ENCODE results near the gene RFX2. TPM values are rescaled to one million over a fixed set of nuclear protein-coding genes. Genes with fewer than 3 reads are reported as not detected.

Gene RFX2
- total RNA-seq, 1 experiment from 2014 or later = 10.5 TPM

- H3F3A ChIP-seq (ENCODE audit: low read length, unreplicated experiment) = no peaks in the 10 kb centered on the region
- no peaks in the 10 kb centered on the region for H3K27me3 ChIP-seq (ENCODE audit: low read length)
- H2AFZ ChIP-seq (ENCODE audit: low read length) = no peak overlapping the region
- DNase-seq (no peak), ATAC-seq (no peak)
- TF ChIP-seq CTCF (conservative IDR thresholded peaks at IDR 0.05; ENCODE audit: low read depth, low read length) = no peak
- no peak for TF ChIP-seq EZH2phosphoT487 (IDR thresholded peaks at IDR 0.05; ENCODE audit: borderline replicate concordance, low read length)
- TF ChIP-seq EZH2 (IDR thresholded peaks at IDR 0.05; ENCODE audit: low read length, unreplicated experiment) = no peak
- BruUV-seq (replicated peaks) = no TSS peak
- no peaks in the 10 kb centered on the region for H3K79me2 ChIP-seq (ENCODE audit: low read length)
- intact Hi-C loops (cut with micrococcal nuclease) = no loop called here
- H3K4me3 ChIP-seq (ENCODE audit: low read length) = no peak overlapping the region
- POLR2A ChIA-PET (ENCODE audit: unreplicated experiment) = no interaction called here
- peak overlapping the region; percentile 52 for H3K4me2 ChIP-seq (ENCODE audit: low read length)
- H3K4me1 ChIP-seq (ENCODE audit: insufficient read depth, low read length) = peaks cover 16% of the 10 kb centered on the region
- H4K20me1 ChIP-seq (ENCODE audit: low read length) = no peaks in the 10 kb centered on the region
- no peaks in the 10 kb centered on the region for H3K36me3 ChIP-seq (ENCODE audit: low read depth, low read length)
- H3K27ac ChIP-seq (ENCODE audit: low read length) = no peak overlapping the region
- CTCF ChIA-PET = interaction anchor here (1.0 kb wide), 1 partner anchor 29 kb away, joined by 4 read pairs; no protein-coding TSS in a partner anchor
- no peaks in the 10 kb centered on the region for H3K9me2 ChIP-seq (replicated peaks; ENCODE audit: low read length)
- no peaks in the 10 kb centered on the region for H3K9me3 ChIP-seq (ENCODE audit: low read length)
- H3K9ac ChIP-seq (ENCODE audit: low read length) = no peak overlapping the region
These were observed 117.1 kb downstream of the RFX2 start for GRCh38 chr19:5993201-5993600.

- no peaks in the 10 kb centered on the region for H3K9me2 ChIP-seq (replicated peaks; ENCODE audit: low read length)
- H3K9me3 ChIP-seq (ENCODE audit: low read length) = no peaks in the 10 kb centered on the region
- no TSS peak for BruUV-seq (replicated peaks)
- no peaks in the 10 kb centered on the region for H3F3A ChIP-seq (ENCODE audit: low read length, unreplicated experiment)
- CTCF ChIA-PET = no interaction called here
- H3K27ac ChIP-seq (ENCODE audit: low read length) = no peak overlapping the region
- no peaks in the 10 kb centered on the region for H3K36me3 ChIP-seq (ENCODE audit: low read depth, low read length)
- POLR2A ChIA-PET (ENCODE audit: unreplicated experiment) = no interaction called here
- H2AFZ ChIP-seq (ENCODE audit: low read length) = no peak overlapping the region
- H3K4me1 ChIP-seq (ENCODE audit: insufficient read depth, low read length) = peaks cover 17% of the 10 kb centered on the region
- no peaks in the 10 kb centered on the region for H3K27me3 ChIP-seq (ENCODE audit: low read length)
- H3K4me3 ChIP-seq (ENCODE audit: low read length) = no peak overlapping the region
- DNase-seq (no peak), ATAC-seq (no peak)
- intact Hi-C loops (cut with micrococcal nuclease) = no loop called here
- TF ChIP-seq CTCF (conservative IDR thresholded peaks at IDR 0.05; ENCODE audit: low read depth, low read length) = no peak
- no peak for TF ChIP-seq EZH2phosphoT487 (IDR thresholded peaks at IDR 0.05; ENCODE audit: borderline replicate concordance, low read length)
- TF ChIP-seq EZH2 (IDR thresholded peaks at IDR 0.05; ENCODE audit: low read length, unreplicated experiment) = no peak
- no peaks in the 10 kb centered on the region for H3K79me2 ChIP-seq (ENCODE audit: low read length)
- no peak overlapping the region for H3K4me2 ChIP-seq (ENCODE audit: low read length)
- no peaks in the 10 kb centered on the region for H4K20me1 ChIP-seq (ENCODE audit: low read length)
- H3K9ac ChIP-seq (ENCODE audit: low read length) = no peak overlapping the region
These were observed 117.5 kb downstream of the RFX2 start for GRCh38 chr19:5992756-5993155.

- ATAC-seq (no peak), DNase-seq (no peak)
- Histone ChIP-seq H4K20me1 (ENCODE audit: low read length) (no peaks in the 10 kb centered on the region), H3F3A (ENCODE audit: low read length, unreplicated experiment) (no peaks in the 10 kb centered on the region), H2AFZ (ENCODE audit: low read length) (no peak overlapping the region), H3K9ac (ENCODE audit: low read length) (no peak overlapping the region), H3K9me2 (replicated peaks; ENCODE audit: low read length) (no peaks in the 10 kb centered on the region), H3K9me3 (ENCODE audit: low read length) (no peaks in the 10 kb centered on the region), H3K27ac (ENCODE audit: low read length) (no peak overlapping the region), H3K36me3 (ENCODE audit: low read depth, low read length) (no peaks in the 10 kb centered on the region), H3K4me3 (ENCODE audit: low read length) (no peak overlapping the region), H3K4me2 (ENCODE audit: low read length) (no peak overlapping the region), H3K79me2 (ENCODE audit: low read length) (no peaks in the 10 kb centered on the region), H3K27me3 (ENCODE audit: low read length) (no peaks in the 10 kb centered on the region), H3K4me1 (ENCODE audit: insufficient read depth, low read length) (peaks cover 21% of the 10 kb centered on the region)
- intact Hi-C loops (cut with micrococcal nuclease) = no loop called here
- TF ChIP-seq EZH2 (IDR thresholded peaks at IDR 0.05; ENCODE audit: low read length, unreplicated experiment) (no peak), EZH2phosphoT487 (IDR thresholded peaks at IDR 0.05; ENCODE audit: borderline replicate concordance, low read length) (no peak), CTCF (conservative IDR thresholded peaks at IDR 0.05; ENCODE audit: low read depth, low read length) (no peak)
- BruUV-seq (replicated peaks) = no TSS peak
- CTCF ChIA-PET = no interaction called here
- POLR2A ChIA-PET (ENCODE audit: unreplicated experiment) = no interaction called here
These were observed 119.0 kb downstream of the RFX2 start for GRCh38 chr19:5991244-5991838.

Measured in PC-3 (cell line).